H9 (cell line): Measurements from ENCODE around the gene GTF3C1. TPM values are rescaled to one million over a fixed set of nuclear protein-coding genes. Genes with fewer than 3 reads are reported as not detected.

Experiments used
- DNase-seq: peaks from one replicate; pipeline ENCODE4 v3.0.0-alpha.2; 2017
- H2AFZ ChIP-seq: one replicate; pipeline ENCODE4 v1.6.1; 2013; ENCODE audit warnings: mild to moderate bottlenecking, low read length, control low read depth, moderate library complexity
- H2AK5ac ChIP-seq: 2 replicates; pipeline ENCODE4 v1.6.1; 2013; ENCODE audit warnings: low read length, control low read depth, mixed read lengths; ENCODE audit not compliant: insufficient read length
- H2BK120ac ChIP-seq: one replicate; pipeline ENCODE4 v1.6.1; 2013; ENCODE audit warnings: low read depth, mild to moderate bottlenecking, low read length, control low read depth, inconsistent platforms; ENCODE audit not compliant: poor library complexity, severe bottlenecking
- H2BK12ac ChIP-seq: 2 replicates; pipeline ENCODE4 v1.6.1; 2013; ENCODE audit warnings: low read length, control low read depth, mixed read lengths, low read depth; ENCODE audit not compliant: insufficient read length
- H2BK15ac ChIP-seq: 2 replicates; pipeline ENCODE4 v1.6.1; 2013; ENCODE audit warnings: low read depth, low read length, control low read depth
- H2BK20ac ChIP-seq: one replicate; pipeline ENCODE4 v1.6.1; 2013; ENCODE audit warnings: low read depth, mild to moderate bottlenecking, low read length, control low read depth, inconsistent platforms; ENCODE audit not compliant: poor library complexity, severe bottlenecking
- H2BK5ac ChIP-seq: 2 replicates; pipeline ENCODE4 v1.6.1; 2013; ENCODE audit warnings: low read length, control low read depth, mixed read lengths; ENCODE audit not compliant: insufficient read length
- H3K14ac ChIP-seq: 2 replicates; pipeline ENCODE4 v1.6.1; 2013; ENCODE audit warnings: low read length, control low read depth; ENCODE audit not compliant: insufficient read depth
- H3K18ac ChIP-seq: 2 replicates; pipeline ENCODE4 v1.6.1; 2013; ENCODE audit warnings: low read depth, mild to moderate bottlenecking, mixed read lengths, low read length, control low read depth; ENCODE audit not compliant: insufficient read length
- H3K23ac ChIP-seq: 2 replicates; pipeline ENCODE4 v1.6.1; 2013; ENCODE audit warnings: low read length, control low read depth, mixed read lengths, low read depth; ENCODE audit not compliant: insufficient read length
- H3K23me2 ChIP-seq: 2 replicates; pipeline ENCODE4 v1.6.1; 2013; ENCODE audit warnings: low read depth, mild to moderate bottlenecking, mixed read lengths, low read length, control low read depth; ENCODE audit not compliant: insufficient read length, poor library complexity, severe bottlenecking
- H3K27ac ChIP-seq: 2 replicates; pipeline ENCODE4 v1.5.1; 2013; ENCODE audit warnings: low read length, control low read depth, mixed read lengths, low read depth; ENCODE audit not compliant: insufficient read length
- H3K27me3 ChIP-seq: 2 replicates; pipeline ENCODE4 v1.6.1; 2013; ENCODE audit warnings: low read length, control low read depth, inconsistent platforms; ENCODE audit not compliant: insufficient read depth
- H3K4ac ChIP-seq: 2 replicates; pipeline ENCODE4 v1.6.1; 2013; ENCODE audit warnings: low read depth, mild to moderate bottlenecking, control low read depth, inconsistent platforms, low read length, moderate library complexity
- H3K4me1 ChIP-seq: 2 replicates; pipeline ENCODE4 v1.6.1; 2013; ENCODE audit warnings: low read length, control low read depth, inconsistent platforms; ENCODE audit not compliant: insufficient read depth
- H3K4me2 ChIP-seq: 2 replicates; pipeline ENCODE4 v1.6.1; 2013; ENCODE audit warnings: low read length, control low read depth, mixed read lengths; ENCODE audit not compliant: insufficient read length, insufficient read depth
- H3K56ac ChIP-seq: 2 replicates; pipeline ENCODE4 v1.6.1; 2013; ENCODE audit warnings: low read depth, mild to moderate bottlenecking, mixed read lengths, low read length, control low read depth; ENCODE audit not compliant: insufficient read length
- H3K79me1 ChIP-seq: 2 replicates; pipeline ENCODE4 v1.6.1; 2013; ENCODE audit warnings: low read depth, mild to moderate bottlenecking, moderate library complexity, low read length, control low read depth, inconsistent platforms; ENCODE audit not compliant: insufficient read depth, poor library complexity, severe bottlenecking
- H3K79me2 ChIP-seq: 2 replicates; pipeline ENCODE4 v1.6.1; 2013; ENCODE audit warnings: low read length, control low read depth, inconsistent platforms; ENCODE audit not compliant: insufficient read depth
- H3K9ac ChIP-seq: 2 replicates; pipeline ENCODE4 v1.6.1; 2013; ENCODE audit warnings: low read length, control low read depth, mixed read lengths; ENCODE audit not compliant: insufficient read length; ENCODE audit errors: extremely low read depth
- H3K9me3 ChIP-seq: one replicate; pipeline ENCODE4 v1.6.1; 2013; ENCODE audit warnings: low read depth, low read length, inconsistent platforms; ENCODE audit not compliant: control insufficient read depth
- H3T11ph ChIP-seq: one replicate; pipeline ENCODE4 v1.6.1; 2013; ENCODE audit warnings: mild to moderate bottlenecking, low read length, control low read depth, inconsistent platforms
- H4K20me1 ChIP-seq: one replicate; pipeline ENCODE4 v1.6.1; 2013; ENCODE audit not compliant: control insufficient read depth, insufficient read length, insufficient read depth
- H4K5ac ChIP-seq: 2 replicates; pipeline ENCODE4 v1.6.1; 2013; ENCODE audit warnings: low read depth, mild to moderate bottlenecking, mixed read lengths, low read length, control low read depth; ENCODE audit not compliant: insufficient read length
- H4K8ac ChIP-seq: replicated peaks from 2 replicates; pipeline ENCODE4 v1.6.1; 2013; ENCODE audit warnings: low read length, control low read depth, mixed read lengths, low read depth; ENCODE audit not compliant: insufficient read length
- H4K91ac ChIP-seq: 2 replicates; pipeline ENCODE4 v1.6.1; 2013; ENCODE audit warnings: low read depth, mild to moderate bottlenecking, moderate library complexity, mixed read lengths, low read length, control low read depth; ENCODE audit not compliant: insufficient read length
- H3K27ac Mint-ChIP-seq, 3 experiments: 2 replicates in 2 of 3; 3 replicates in 1 of 3; pipeline ENCODE4 v1.8.0; 2020 to 2021; ENCODE audit warnings: mixed read lengths in 3 of 3, mild to moderate bottlenecking in 1 of 3, moderate library complexity in 1 of 3
- H3K27me3 Mint-ChIP-seq: 2 replicates; pipeline ENCODE4 v1.8.0; 2021; ENCODE audit warnings: low read depth, mild to moderate bottlenecking, moderate library complexity, mixed read lengths
- H3K36me3 Mint-ChIP-seq, 3 experiments: 2 replicates in 2 of 3; 3 replicates in 1 of 3; pipeline ENCODE4 v1.8.0; 2020 to 2021; ENCODE audit warnings: low read depth in 3 of 3, mixed read lengths in 3 of 3; ENCODE audit not compliant: insufficient read depth in 1 of 3
- H3K4me1 Mint-ChIP-seq, 2 experiments: 2 replicates each; pipeline ENCODE4 v1.8.0; 2020; ENCODE audit warnings: mixed read lengths in 2 of 2
- H3K4me3 Mint-ChIP-seq, 2 experiments: 2 replicates in 1 of 2; 3 replicates in 1 of 2; pipeline ENCODE4 v1.8.0; 2020 to 2021; ENCODE audit warnings: mild to moderate bottlenecking in 2 of 2, mixed read lengths in 2 of 2, moderate library complexity in 1 of 2
- H3K9me3 Mint-ChIP-seq, 2 experiments: 2 replicates in 1 of 2; 3 replicates in 1 of 2; pipeline ENCODE4 v1.8.0; 2020; ENCODE audit warnings: mild to moderate bottlenecking in 2 of 2, mixed read lengths in 2 of 2, moderate library complexity in 1 of 2
- CTCF ChIP-seq: fragments of 200-600 bp; sonication (generic); conservative IDR thresholded peaks from 3 replicates; pipeline ENCODE4 v1.8.0; 2021; ENCODE audit warnings: antibody characterized with exemption, mild to moderate bottlenecking
- WGBS: extraction: QIAGEN DNeasy Blood & Tissue Kit; methylation state at CpG from one replicate; pipeline ENCODE4 v1.1.7; 2013; ENCODE audit warnings: missing lambda C conversion rate, low lambda C conversion rate, mixed read lengths; ENCODE audit not compliant: insufficient read length; ENCODE audit errors: extremely low coverage; 5-methylcytosine and 5-hydroxymethylcytosine counted together
- total RNA-seq: library from RNA; stranded (reverse); gene quantifications from 2 replicates; pipeline ENCODE4 v1.2.1, GENCODE V29; 2021

The GTF3C1 gene
- total RNA-seq, 1 experiment from 2014 or later = 113 TPM

- Mint-ChIP-seq H3K27ac (no peak overlapping the region), H3K27me3 (peaks cover 2% of the 10 kb centered on the region; the same call in 1 of the 2 replicates), H3K9me3 (no peaks in the 10 kb centered on the region), H3K4me3 (no peak overlapping the region), H3K4me1 (0 out of 4 replicates have a peak, but pooled peaks cover 0 to under 1% of the 10 kb centered on the region in 2 experiments), H3K36me3 (no peaks in the 10 kb centered on the region; a peak in 1 of 7 replicates)
- H3K79me1 ChIP-seq = no peaks in the 10 kb centered on the region
- peak; percentile 12 for DNase-seq
- H4K20me1 ChIP-seq = no peaks in the 10 kb centered on the region
- no peaks in the 10 kb centered on the region for H3K9me3 ChIP-seq
- no peaks in the 10 kb centered on the region for H3K23me2 ChIP-seq
- no peak overlapping the region for H4K91ac ChIP-seq
- H3K27ac ChIP-seq = no peak overlapping the region
- no peak for TF ChIP-seq CTCF
- no peak overlapping the region for H4K5ac ChIP-seq
- no peak overlapping the region for H2BK15ac ChIP-seq
- H2AK5ac ChIP-seq = no peak overlapping the region
- no peak overlapping the region for H3T11ph ChIP-seq
- no peak overlapping the region for H3K14ac ChIP-seq
- H2BK20ac ChIP-seq = no peak overlapping the region
- H3K56ac ChIP-seq = no peak overlapping the region
- H3K79me2 ChIP-seq = no peaks in the 10 kb centered on the region
- H3K27me3 ChIP-seq = no peaks in the 10 kb centered on the region
- H3K4me2 ChIP-seq = no peak overlapping the region
- no peak overlapping the region for H2BK12ac ChIP-seq
- no peak overlapping the region for H3K23ac ChIP-seq
- H2BK5ac ChIP-seq = no peak overlapping the region
- WGBS = no CpG with 5 or more reads among the region's 6 CpGs
- no peak overlapping the region for H4K8ac ChIP-seq
- H2BK120ac ChIP-seq = no peak overlapping the region
- no peak overlapping the region for H3K9ac ChIP-seq
- H3K4me1 ChIP-seq = no peaks in the 10 kb centered on the region
- H2AFZ ChIP-seq = no peak overlapping the region
- no peak overlapping the region for H3K18ac ChIP-seq
- H3K4ac ChIP-seq = no peak overlapping the region
These were observed 117.2 kb downstream of the GTF3C1 start for GRCh38 chr16:27432558-27432957.
